Right cardiac atrium (tissue), 5 donors: ENCODE measurements around the gene NPS. TPM values are rescaled to one million over a fixed set of nuclear protein-coding genes. Genes with fewer than 3 reads are reported as not detected.

Source experiments
- ATAC-seq, 2 donors: fragments of 200-7000 bp; cut with Tn5 transposase; one replicate each; pipeline versions ENCODE4 v1.8.0 to v1.9.1; 2020; ENCODE audit warnings: moderate library complexity in 2 of 2, mild to moderate bottlenecking in 1 of 2
- DNase-seq, 3 donors: peaks; one replicate each; pipeline ENCODE4 v3.0.0-alpha.2; 2020
- H3K27ac ChIP-seq: one replicate; pipeline ENCODE4 v1.5.1; 2013; ENCODE audit warnings: mild to moderate bottlenecking, low read length, control low read depth, moderate library complexity
- H3K27me3 ChIP-seq: one replicate; pipeline ENCODE4 v1.6.1; 2013; ENCODE audit not compliant: control insufficient read depth, insufficient read depth
- H3K4me1 ChIP-seq: one replicate; pipeline ENCODE4 v1.6.1; 2013; ENCODE audit warnings: low read length; ENCODE audit not compliant: control insufficient read depth, insufficient read depth
- H3K4me3 ChIP-seq: one replicate; pipeline ENCODE4 v1.5.1; 2013; ENCODE audit warnings: low read length, control low read depth
- H3K9me3 ChIP-seq: one replicate; pipeline ENCODE4 v1.6.1; 2013; ENCODE audit warnings: low read length; ENCODE audit not compliant: control insufficient read depth
- WGBS: extraction: QIAGEN DNeasy Blood & Tissue Kit; methylation state at CpG from one replicate; pipeline ENCODE4 v1.1.7; 2013; 5-methylcytosine and 5-hydroxymethylcytosine counted together
- intact Hi-C, 4 donors: fragments of 100-400 bp; cut with DNase I; formaldehyde crosslinking; loops; one replicate each; pipeline versions ENCODE4 v1.11.0 to v1.14.0; 2022 to 2023
- polyA plus RNA-seq: library from polyadenylated mRNA; stranded (reverse); fragments of 200-250 nt; gene quantifications from one replicate; pipeline ENCODE4 v1.2.3, GENCODE V29; 2013
- total RNA-seq, 4 donors: library from RNA; stranded (reverse); fragmentation: NEBNext Ultra II Directional; extraction: Animal tissue kit (Norgen Biotek cat#: 25700); gene quantifications; one replicate each; pipeline ENCODE4 v1.2.1, GENCODE V29; 2021
- donor health status: healthy with polysubstance abuse.
- donor health status: DM: no; HTN: yes; CAD: no.
- donor health status: DM: no; HTN: no; CAD: no.
- donor health status: DM: no; HTN: yes; CAD: no; lungs with severe emphysema.
- donor health status: DM: yes; HTN: yes; CAD: no.

NPS gene
- total and polyA plus RNA-seq, 5 donors = not detected

DNA sequence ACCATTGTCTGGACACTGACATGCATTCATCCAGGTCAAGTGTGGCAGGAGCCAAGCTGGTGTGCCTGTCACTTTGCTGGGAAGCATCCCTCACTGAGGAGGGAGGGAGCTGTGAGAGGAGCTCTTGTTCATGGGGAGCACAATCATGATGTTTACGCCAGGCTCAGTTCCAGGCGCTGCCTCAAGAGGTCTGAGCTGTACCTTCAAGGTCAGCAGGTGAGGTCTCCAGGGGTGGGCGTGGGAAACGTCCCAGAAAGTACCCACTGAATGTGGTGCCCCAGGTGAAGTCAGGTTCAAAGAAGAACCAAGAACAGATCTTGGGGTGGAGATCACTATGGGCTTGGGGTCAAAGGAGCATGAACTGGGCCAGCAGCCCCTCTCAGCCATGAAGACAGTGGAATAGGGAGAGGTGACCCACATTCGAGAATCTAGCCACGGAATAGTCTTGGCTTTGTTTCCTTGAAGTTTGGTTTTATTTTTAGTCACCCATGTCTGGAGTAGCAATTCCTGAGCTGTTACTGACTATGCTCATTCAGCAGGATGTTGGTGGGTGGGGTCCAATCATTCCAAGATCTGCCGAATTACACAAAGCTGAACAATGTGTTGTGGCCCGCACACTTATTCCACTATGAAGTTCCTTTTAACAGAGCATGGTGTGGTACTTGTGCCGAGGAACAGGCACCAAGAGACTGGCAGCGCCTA lies 29.3 kb downstream of the NPS start:
- Histone ChIP-seq H3K4me1 (no peaks in the 10 kb centered on the region), H3K27ac (peak overlapping the region; percentile 56), H3K4me3 (no peak overlapping the region), H3K27me3 (no peaks in the 10 kb centered on the region), H3K9me3 (no peaks in the 10 kb centered on the region)
- no peak for DNase-seq
- 59% methylated on average over 10 of the region's 10 CpGs for WGBS
- no peak for ATAC-seq
- intact Hi-C loops = no loop called here

DNA sequence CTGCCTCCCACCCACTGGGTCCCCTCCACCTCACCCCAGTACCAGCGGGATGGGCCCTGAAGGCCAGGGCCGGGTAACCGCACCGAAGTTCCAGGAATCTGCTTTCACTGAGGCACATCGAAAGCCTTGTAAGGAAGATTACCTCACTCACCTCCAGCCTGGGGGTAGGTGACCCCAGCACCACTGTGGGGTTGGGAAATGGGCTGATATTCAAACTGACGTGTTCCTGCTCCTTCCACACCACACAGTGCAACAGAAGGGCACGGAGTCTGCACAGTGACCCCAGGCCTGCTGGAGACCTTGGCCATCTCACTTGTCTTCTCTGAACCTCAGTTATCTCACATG lies 29.8 kb downstream of the NPS start:
- Histone ChIP-seq H3K4me3 (no peak overlapping the region), H3K27ac (peak overlapping the region; percentile 36), H3K9me3 (no peaks in the 10 kb centered on the region), H3K4me1 (no peaks in the 10 kb centered on the region), H3K27me3 (no peaks in the 10 kb centered on the region)
- intact Hi-C loops = no loop called here
- 84% methylated on average over 7 of the region's 7 CpGs for WGBS
- ATAC-seq (no peak), DNase-seq (peak in 1 of 3 donors; percentile 33)

DNA sequence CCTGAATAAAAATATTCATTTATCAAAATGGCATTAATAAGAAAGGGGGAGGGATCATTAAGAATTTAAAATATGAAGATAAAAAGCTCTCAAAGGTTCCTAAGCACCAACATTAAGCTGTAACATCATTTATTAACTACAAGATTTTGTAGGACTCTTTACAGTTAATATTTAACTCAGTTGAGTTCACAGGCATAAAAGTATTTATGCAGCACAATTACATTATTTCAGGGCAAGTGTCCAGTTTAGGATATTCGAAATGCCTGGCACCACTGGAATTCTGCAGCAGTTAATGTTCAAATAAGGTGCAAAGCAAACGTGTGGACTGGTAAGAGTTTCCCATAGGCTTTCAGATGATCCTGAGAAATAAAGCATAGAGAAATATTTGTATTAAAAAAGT lies 30.5 kb downstream of the NPS start:
- no peak overlapping the region for H3K4me3 ChIP-seq
- DNase-seq (no peak), ATAC-seq (no peak)
- no peaks in the 10 kb centered on the region for H3K9me3 ChIP-seq
- intact Hi-C loops = no loop called here
- H3K27me3 ChIP-seq = no peaks in the 10 kb centered on the region
- no peak overlapping the region for H3K27ac ChIP-seq
- WGBS = 63% methylated on average over 2 of the region's 2 CpGs
- no peaks in the 10 kb centered on the region for H3K4me1 ChIP-seq

DNA sequence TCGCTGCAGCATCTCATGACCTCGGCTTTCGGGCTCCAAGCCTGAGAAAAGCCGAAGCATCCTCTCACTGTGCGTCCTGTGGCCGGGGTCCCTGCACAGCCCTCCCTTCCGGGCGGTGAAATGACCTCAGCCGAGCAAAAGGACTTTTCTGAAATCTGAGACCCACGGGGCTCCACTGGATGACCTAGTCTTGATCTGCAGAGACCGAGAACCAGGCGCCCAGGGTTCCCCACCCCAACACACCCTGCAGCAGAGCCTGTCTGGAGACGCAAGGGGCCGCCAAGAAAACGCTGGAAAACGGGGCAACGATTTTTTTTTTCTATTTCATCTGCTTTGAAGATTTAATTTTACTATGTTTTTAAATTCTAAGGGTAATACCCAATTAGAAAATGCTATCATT lies 31.7 kb downstream of the NPS start:
- Histone ChIP-seq H3K27ac (no peak overlapping the region), H3K4me1 (no peaks in the 10 kb centered on the region), H3K4me3 (no peak overlapping the region), H3K27me3 (no peaks in the 10 kb centered on the region), H3K9me3 (no peaks in the 10 kb centered on the region)
- 81% methylated on average over 17 of the region's 17 CpGs for WGBS
- ATAC-seq (no peak), DNase-seq (no peak)
- intact Hi-C loops = no loop called here

DNA sequence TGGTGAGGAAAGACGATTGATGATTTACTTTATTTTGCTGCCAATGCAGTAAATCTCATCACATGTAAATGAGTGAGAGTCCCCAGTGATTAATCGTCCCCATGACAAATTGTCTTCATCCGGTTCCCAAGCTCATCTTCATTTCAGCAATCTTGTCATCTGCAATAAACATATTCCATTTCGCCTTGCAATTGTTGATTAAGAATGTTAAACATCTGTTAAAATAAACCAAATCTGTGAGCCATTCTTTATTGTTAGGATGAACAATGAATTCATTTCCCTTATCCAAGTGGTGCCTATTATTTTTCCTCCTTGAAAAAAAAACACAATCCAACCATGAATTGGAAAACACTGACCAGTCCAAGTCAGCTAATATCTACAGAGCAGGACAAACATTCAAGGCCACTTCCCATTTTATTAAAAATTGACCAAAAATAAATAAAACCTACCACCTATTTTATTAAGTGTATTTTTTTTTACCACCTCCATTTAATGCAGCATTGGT lies 36.5 kb downstream of the NPS start:
- no peak overlapping the region for H3K27ac ChIP-seq

DNA sequence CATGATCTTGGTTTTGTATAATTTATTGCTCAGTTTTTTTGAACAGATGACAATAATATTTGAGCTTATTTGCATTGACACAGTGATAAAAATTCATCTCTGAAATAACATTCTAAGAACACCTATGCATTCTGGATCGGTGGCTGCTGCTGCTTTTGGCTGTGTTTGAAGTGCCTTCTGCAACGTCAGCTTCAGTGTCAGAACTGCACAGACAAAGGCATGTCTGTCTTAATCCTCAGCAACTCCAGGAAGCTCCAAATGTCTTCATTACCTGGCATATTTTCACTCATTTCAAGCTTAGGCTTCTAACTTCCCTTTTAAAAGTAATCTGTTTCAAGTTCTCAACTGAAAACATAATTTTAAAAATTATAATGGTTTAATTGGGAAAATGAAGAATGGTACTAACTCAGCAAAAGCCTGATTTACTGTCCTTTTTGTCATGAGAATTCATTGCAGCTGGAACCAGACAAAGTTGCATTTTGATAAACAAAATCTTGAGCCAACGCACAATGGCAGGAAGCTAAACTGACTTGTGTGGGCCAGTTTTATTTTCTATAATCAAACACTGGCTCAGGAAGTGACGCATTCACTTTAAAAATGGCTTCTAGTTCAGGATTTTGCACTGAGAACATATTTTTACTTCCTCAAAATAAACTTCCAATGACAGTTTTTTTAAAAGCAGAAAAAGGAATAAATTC lies 38.7 kb downstream of the NPS start:
- ATAC-seq = no peak
- no peak for DNase-seq
- WGBS = 39% methylated on average over 4 of the region's 4 CpGs
- Histone ChIP-seq H3K4me3 (no peak overlapping the region), H3K27ac (peak overlapping the region; percentile 43), H3K4me1 (no peaks in the 10 kb centered on the region), H3K9me3 (peaks cover 2% of the 10 kb centered on the region), H3K27me3 (no peaks in the 10 kb centered on the region)
- intact Hi-C loops = no loop called here

More for the DNA sequence above, 36.5 kb downstream of the NPS start:
- no peaks in the 10 kb centered on the region for H3K27me3 ChIP-seq
- no peak for DNase-seq
- H3K4me1 ChIP-seq = no peaks in the 10 kb centered on the region
- 64% methylated on average over 4 of the region's 4 CpGs for WGBS
- H3K4me3 ChIP-seq = no peak overlapping the region
- H3K9me3 ChIP-seq = peaks cover 2% of the 10 kb centered on the region
- intact Hi-C loops = no loop called here
- ATAC-seq = no peak

DNA sequence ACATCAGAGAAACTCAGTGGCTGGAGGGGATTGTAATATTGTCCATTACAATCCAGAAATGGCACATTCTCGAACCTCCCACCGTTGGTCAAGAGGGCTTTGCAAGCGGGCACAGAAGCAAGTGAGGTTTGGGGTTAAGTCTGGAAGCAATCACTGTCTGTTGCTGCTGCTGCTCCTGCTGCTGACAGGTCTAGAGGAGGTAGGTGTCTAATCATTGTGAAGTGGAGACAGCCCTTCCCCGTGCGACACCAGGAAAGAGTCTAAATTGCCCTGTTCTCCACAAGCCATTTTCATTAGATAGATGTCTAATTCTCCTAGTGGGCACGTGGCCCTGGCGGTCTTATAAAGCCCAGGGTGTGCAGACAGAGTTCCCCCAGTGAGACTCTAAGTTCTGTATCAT lies 43.5 kb downstream of the NPS start:
- Histone ChIP-seq H3K27me3 (no peaks in the 10 kb centered on the region), H3K4me3 (no peak overlapping the region), H3K27ac (no peak overlapping the region), H3K4me1 (no peaks in the 10 kb centered on the region), H3K9me3 (no peaks in the 10 kb centered on the region)
- ATAC-seq (no peak), DNase-seq (no peak)
- 54% methylated on average over 7 of the region's 7 CpGs for WGBS
- intact Hi-C loops = no loop called here

DNA sequence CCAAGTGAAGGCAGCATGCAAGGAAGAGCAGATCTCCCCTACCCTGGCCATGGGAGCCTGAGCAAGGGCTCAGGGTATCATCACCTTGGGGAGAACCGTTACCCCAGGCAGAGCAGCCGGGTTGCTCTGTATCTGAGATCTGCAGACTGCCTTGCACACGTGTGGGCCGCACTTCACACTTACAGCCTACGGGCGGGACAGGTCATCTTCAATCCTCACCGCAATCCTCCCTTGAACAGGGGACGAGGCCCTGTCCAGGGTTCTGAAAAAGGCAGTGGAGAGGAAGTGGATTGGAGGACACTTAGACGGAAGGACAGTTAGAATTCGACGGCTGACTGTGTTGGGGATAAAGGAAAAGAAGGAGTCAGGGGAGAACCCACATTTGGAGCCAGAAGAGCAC lies 51.4 kb downstream of the NPS start:
- 31% methylated on average over 11 of the region's 11 CpGs for WGBS
- intact Hi-C loops = no loop called here
- peaks cover 2% of the 10 kb centered on the region for H3K9me3 ChIP-seq
- H3K27ac ChIP-seq = no peak overlapping the region
- H3K27me3 ChIP-seq = no peaks in the 10 kb centered on the region
- no peak for DNase-seq
- ATAC-seq = no peak
- H3K4me1 ChIP-seq = no peaks in the 10 kb centered on the region
- no peak overlapping the region for H3K4me3 ChIP-seq

Other genes starting within 250 kb of the NPS start
- under 1 TPM in 2 of 4 donors, not detected in 2; 0.06 TPM for gene FOXI2, start 187.9 kb downstream of the NPS start, total RNA-seq
- gene FOXI2, start 187.9 kb downstream of the NPS start, polyA plus RNA-seq = not detected